ENCODE results near the gene SFXN3.

- TF ChIP-seq CTCF (IDR thresholded peaks at IDR 0.05; ENCODE audit: low read depth, low read length, poor library complexity, severe bottlenecking): no peak
- TF ChIP-seq EZH2phosphoT487 (IDR thresholded peaks at IDR 0.05; ENCODE audit: borderline replicate concordance, low read length): no peak
Observed at GRCh38 chr10:101072923-101073322, 41.9 kb downstream of the SFXN3 start.

Data from DOHH2 (cell line).